Kidney epithelial cell (primary cell): ENCODE results near the gene ARSG. TPM values are rescaled to one million over a fixed set of nuclear protein-coding genes. Genes with fewer than 3 reads are reported as not detected.
A peak's percentile ranks its signal among the peaks of the same experiment; 100 is the strongest.

ENCODE experiments used
- DNase-seq: peaks from one replicate; pipeline ENCODE4 v3.0.0-alpha.2; 2010; ENCODE audit warnings: low read depth
- H3K27me3 ChIP-seq: 2 replicates; pipeline ENCODE4 v1.6.0; 2011; ENCODE audit warnings: low read length; ENCODE audit not compliant: control insufficient read depth, insufficient read depth
- H3K36me3 ChIP-seq: 2 replicates; pipeline ENCODE4 v1.5.1; 2011; ENCODE audit warnings: low read length; ENCODE audit not compliant: control insufficient read depth, insufficient read depth
- H3K4me3 ChIP-seq: 2 replicates; pipeline ENCODE4 v1.5.1; 2011; ENCODE audit warnings: low read depth, mild to moderate bottlenecking, control low read depth, low read length
- total RNA-seq: library from RNA; depleted of rRNA; stranded (reverse); fragments of >200 nt; gene quantifications from 2 replicates; pipeline ENCODE4 v1.2.3, GENCODE V29; 2015
- TF ChIP-seq, protein P1 (sequence below): IDR thresholded peaks from 2 replicates; pipeline ENCODE4 v1.5.1; 2011; ENCODE audit warnings: mild to moderate bottlenecking, moderate library complexity, low read length, control low read depth, inconsistent platforms; ENCODE audit not compliant: insufficient read depth, poor library complexity, severe bottlenecking

The ARSG gene
- total RNA-seq, 1 donor from 2014 or later: 2.9 TPM

DNA sequence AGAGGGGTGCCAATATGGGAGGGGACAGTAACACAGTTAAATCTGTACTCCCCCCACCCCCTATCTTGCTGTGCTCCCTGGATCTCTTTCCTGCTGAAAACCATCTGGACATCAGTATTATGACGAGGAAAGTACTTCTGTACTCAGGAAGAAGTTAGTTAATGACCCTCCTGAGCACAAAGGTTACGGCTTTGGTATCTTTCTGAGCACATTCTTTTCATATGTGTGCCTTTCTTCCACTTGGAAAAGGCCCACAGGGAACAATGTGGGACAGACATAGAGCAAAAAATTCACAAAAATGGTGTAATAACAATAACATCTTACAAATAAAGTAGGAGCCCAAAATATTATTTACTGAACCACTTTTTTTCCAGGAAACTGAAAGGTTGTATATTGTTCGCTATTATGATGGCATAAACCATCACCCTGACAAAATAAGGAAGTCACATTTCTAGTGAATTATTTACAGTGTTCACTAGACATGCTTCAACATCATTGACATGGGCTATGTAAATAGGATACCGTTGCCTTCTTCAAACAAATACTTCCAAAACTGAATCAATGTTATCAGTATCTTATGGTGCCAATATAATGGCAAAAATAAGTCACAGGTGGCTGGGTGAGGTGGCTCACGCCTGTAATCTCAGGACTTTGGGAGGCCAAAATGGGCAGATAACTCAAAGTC lies 160.5 kb downstream of the ARSG start:
- Histone ChIP-seq H3K36me3 (peaks cover 3% of the 10 kb centered on the region), H3K27me3 (no peaks in the 10 kb centered on the region), H3K4me3 (no peak overlapping the region)
- no peak for DNase-seq
- TF ChIP-seq, protein P1, sequence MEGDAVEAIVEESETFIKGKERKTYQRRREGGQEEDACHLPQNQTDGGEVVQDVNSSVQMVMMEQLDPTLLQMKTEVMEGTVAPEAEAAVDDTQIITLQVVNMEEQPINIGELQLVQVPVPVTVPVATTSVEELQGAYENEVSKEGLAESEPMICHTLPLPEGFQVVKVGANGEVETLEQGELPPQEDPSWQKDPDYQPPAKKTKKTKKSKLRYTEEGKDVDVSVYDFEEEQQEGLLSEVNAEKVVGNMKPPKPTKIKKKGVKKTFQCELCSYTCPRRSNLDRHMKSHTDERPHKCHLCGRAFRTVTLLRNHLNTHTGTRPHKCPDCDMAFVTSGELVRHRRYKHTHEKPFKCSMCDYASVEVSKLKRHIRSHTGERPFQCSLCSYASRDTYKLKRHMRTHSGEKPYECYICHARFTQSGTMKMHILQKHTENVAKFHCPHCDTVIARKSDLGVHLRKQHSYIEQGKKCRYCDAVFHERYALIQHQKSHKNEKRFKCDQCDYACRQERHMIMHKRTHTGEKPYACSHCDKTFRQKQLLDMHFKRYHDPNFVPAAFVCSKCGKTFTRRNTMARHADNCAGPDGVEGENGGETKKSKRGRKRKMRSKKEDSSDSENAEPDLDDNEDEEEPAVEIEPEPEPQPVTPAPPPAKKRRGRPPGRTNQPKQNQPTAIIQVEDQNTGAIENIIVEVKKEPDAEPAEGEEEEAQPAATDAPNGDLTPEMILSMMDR: no peak

DNA sequence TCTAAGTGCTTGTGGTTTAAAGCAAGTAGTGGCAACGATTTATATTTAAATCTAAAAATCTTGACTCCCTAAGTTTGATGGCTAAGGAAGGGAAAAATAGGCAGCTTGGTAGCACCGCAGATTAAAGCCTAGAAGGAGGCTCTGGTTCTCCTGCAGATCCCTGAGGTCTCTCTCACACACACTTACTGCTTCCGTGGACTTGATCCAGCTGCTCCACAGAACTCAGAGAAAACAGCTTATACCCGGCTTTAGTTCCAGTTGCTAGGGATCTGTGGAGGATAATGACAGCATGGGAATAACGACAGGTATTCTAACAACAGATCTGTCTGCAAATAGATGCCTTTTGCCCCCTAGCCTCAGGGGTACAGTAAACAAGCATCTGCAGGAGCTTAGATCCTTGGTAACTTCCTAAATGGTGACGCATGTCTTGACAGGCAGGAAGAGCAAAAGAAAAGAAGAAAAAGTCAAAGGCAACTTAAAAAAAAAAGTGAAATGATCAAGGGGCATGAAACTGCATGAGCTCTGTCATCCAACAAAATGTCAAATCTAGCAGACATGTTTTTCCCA lies 161.5 kb downstream of the ARSG start:
- Histone ChIP-seq H3K36me3 (peaks cover 3% of the 10 kb centered on the region), H3K27me3 (no peaks in the 10 kb centered on the region), H3K4me3 (no peak overlapping the region)
- DNase-seq: no peak
- TF ChIP-seq, protein P1: no peak

DNA sequence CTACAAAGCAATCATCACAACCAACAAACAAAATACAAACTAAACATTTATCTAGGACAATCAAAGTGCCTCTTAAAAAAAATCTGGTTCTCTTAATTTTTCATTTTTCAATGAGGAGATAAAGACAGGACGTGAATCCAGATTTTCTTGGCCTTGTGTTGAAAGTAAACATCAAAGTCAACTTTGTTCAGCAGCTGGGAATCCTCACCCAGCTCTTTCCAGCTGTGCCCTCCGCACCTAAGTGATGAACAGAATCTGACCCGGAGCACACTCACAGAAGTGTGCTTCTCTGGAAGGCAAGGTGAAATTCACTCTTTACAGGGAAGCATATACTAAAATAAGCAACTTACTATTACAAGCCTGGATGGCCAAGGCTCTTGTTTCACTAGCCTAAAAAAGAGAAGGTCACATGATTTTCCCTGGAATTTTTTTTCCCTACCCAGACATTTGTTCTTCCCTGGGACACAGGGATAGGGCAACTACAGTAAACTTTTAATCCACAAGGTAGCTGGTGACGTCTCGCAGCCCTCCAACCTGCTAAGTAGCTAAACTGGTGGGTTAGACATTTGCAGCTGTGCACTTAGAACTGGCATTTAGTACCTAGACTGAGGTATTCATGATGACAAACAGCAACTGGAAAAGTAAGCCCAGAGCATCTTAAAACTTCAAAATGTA lies 162.8 kb downstream of the ARSG start:
- TF ChIP-seq, protein P1: no peak
- H3K36me3 ChIP-seq: peaks cover 3% of the 10 kb centered on the region
- DNase-seq: no peak

DNA sequence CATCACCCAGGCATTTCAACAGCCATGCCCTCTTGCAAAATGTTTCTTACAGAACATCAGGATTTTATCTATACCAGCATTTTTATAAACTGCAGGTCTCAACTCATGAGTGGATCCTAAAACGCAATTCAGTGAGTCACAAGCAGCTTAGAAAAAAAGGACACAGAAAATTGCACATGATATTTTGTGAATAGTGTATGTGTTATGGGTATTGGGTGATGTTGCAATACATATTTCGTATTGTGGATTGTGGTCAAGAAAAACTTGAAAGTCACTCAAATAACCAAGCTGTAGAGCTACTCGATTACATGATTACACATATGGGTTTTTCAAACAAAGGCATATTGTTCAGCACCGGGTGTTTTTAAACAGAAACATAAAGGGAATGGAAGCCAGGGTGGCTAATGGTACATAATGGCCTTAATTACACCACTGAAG lies 164.6 kb downstream of the ARSG start:
- Histone ChIP-seq H3K4me3 (peak overlapping the region; percentile 96), H3K36me3 (no peaks in the 10 kb centered on the region), H3K27me3 (no peaks in the 10 kb centered on the region)
- DNase-seq: no peak
- TF ChIP-seq, protein P1: no peak

More for the DNA sequence above, 162.8 kb downstream of the ARSG start:
- no peaks in the 10 kb centered on the region for H3K27me3 ChIP-seq
- no peak overlapping the region for H3K4me3 ChIP-seq

DNA sequence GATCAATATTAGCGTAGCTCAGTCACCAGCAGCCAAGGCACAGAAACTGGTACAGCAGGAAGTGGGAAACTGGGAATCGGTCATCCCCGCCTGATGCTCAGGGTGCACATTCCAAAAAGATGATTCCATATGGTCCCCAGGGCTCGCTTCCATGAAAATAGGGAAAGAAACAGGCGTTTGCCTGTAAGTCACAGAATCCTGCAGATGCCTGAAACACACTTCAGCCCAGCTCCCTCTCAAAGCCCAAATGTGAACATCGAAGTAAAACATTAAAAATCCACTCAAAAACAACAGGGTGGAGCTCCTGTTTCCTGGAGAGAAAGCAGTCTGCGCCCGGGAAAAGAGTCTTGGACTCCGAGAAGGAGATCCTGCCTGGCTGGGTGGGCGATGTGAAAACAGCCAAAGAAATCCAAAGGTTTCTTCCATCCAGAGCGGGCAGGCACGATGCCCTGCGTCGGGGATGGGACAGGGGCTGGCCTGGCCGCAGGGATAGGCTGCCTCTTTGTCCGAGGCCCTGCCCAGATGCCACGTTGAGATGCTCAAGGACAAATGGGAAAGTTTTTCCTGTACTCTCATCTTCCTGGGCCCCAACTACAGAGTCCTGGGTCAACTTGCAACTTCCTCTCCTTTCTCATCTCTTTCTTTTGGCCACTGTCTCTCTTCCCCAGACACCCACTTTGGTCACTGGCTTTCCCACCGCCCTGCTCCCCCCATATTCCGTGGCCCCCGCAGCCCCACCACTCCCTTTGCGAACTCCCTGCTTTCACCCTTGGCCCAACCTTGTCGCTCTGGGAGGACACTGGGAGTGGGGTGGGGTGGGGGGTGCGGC lies 165.3 kb downstream of the ARSG start:
- peak; percentile 67 for DNase-seq
- TF ChIP-seq, protein P1: no peak
- no peaks in the 10 kb centered on the region for H3K27me3 ChIP-seq
- no peaks in the 10 kb centered on the region for H3K36me3 ChIP-seq
- H3K4me3 ChIP-seq: peak overlapping the region; percentile 96
